ENCODE results near the gene PROSER3. TPM values are rescaled to one million over a fixed set of nuclear protein-coding genes. Genes with fewer than 3 reads are reported as not detected.

PROSER3 gene
- total and polyA plus RNA-seq, 2 experiments from 2014 or later: 12.2 to 26.5 TPM

DNA sequence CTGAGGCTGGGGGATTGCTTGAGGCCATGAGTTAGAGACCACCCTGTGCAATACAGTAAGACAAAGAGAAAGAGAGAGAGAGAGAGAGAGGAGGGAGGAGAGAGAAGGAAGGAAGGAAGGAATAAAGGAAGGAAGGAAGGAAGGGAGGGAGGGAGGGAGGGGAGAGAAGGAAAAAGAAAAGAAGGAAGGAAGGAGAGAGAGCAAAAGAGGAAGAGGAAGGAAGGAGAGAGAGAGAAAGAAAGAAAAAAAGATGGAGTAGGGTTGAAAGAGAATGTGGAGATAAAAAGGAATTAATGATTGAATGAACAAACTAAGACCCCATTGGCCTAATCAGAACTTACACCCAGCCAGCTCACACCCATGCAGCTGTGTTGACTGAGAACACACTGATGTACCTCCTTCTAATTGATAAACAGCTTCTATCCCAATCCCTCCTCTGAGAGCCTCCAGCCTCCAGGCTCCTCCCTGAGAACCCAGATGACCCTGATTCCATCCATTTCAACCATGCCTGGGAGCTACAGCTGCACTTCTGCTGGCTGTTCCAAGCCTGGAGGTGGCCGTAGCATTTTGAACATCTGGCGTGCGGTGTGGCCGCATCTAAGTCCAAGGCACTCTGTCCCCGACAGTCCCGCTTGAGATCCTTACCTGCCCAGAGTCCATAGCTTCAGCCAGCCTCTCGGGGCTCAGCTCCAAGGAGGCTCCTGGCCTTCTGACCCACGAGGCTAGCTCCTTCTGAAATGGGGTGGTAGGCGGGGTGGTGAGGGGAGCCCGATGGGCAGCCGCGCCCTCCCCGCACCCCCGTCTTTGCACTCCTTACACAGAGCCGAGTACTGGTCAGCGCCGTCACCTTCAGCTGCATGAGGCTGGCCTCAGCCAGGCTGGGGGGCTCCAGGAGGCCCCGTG lies 53.6 kb downstream of the PROSER3 start:
- no peaks in the 10 kb centered on the region for H3K9me3 ChIP-seq (ENCODE audit: low read depth)
- DNase-seq (ENCODE audit: low spot score): no peak
- H3K4me3 ChIP-seq: no peak overlapping the region
- no peaks in the 10 kb centered on the region for H3K79me2 ChIP-seq
- TF ChIP-seq EZH2phosphoT487 (IDR thresholded peaks at IDR 0.05; ENCODE audit: low read depth, severe bottlenecking, unreplicated experiment) (no peak), CTCF (IDR thresholded peaks at IDR 0.05; ENCODE audit: poor library complexity) (no peak), EZH2 (IDR thresholded peaks at IDR 0.05; ENCODE audit: borderline replicate concordance) (no peak)
- H3K4me1 ChIP-seq (ENCODE audit: insufficient read depth): no peaks in the 10 kb centered on the region
- H2AFZ ChIP-seq: no peak overlapping the region
- H3K4me2 ChIP-seq: no peak overlapping the region
- no peaks in the 10 kb centered on the region for H4K20me1 ChIP-seq (ENCODE audit: insufficient read depth, poor library complexity, severe bottlenecking)
- H3K27ac ChIP-seq: no peak overlapping the region
- H3K27me3 ChIP-seq: no peaks in the 10 kb centered on the region
- WGBS (ENCODE audit: low lambda C conversion rate, missing lambda C conversion rate): 77% methylated on average over 14 of the region's 18 CpGs
- H3K36me3 ChIP-seq (replicated peaks; ENCODE audit: insufficient read depth, low read depth): no peaks in the 10 kb centered on the region
- H3K9me2 ChIP-seq (replicated peaks; ENCODE audit: insufficient read depth): no peaks in the 10 kb centered on the region

- H3K4me1 ChIP-seq (ENCODE audit: insufficient read depth): no peaks in the 10 kb centered on the region
- 81% methylated on average over 26 of the region's 26 CpGs for WGBS (ENCODE audit: low lambda C conversion rate, missing lambda C conversion rate)
- H3K9me3 ChIP-seq (ENCODE audit: low read depth): no peaks in the 10 kb centered on the region
- H3K4me2 ChIP-seq: no peak within 1 kb of the TSS
- DNase-seq (ENCODE audit: low spot score): no peak
- H4K20me1 ChIP-seq (ENCODE audit: insufficient read depth, poor library complexity, severe bottlenecking): no peaks in the 10 kb centered on the region
- no peak within 1 kb of the TSS for H2AFZ ChIP-seq
- no peak within 1 kb of the TSS for H3K4me3 ChIP-seq
- no peaks in the 10 kb centered on the region for H3K27me3 ChIP-seq
- no peaks in the 10 kb centered on the region for H3K36me3 ChIP-seq (replicated peaks; ENCODE audit: insufficient read depth, low read depth)
- H3K9me2 ChIP-seq (replicated peaks; ENCODE audit: insufficient read depth): no peaks in the 10 kb centered on the region
- no peaks in the 10 kb centered on the region for H3K79me2 ChIP-seq
- TF ChIP-seq EZH2phosphoT487 (IDR thresholded peaks at IDR 0.05; ENCODE audit: low read depth, severe bottlenecking, unreplicated experiment) (no peak), CTCF (IDR thresholded peaks at IDR 0.05; ENCODE audit: poor library complexity) (no peak), EZH2 (IDR thresholded peaks at IDR 0.05; ENCODE audit: borderline replicate concordance) (no peak)
- H3K27ac ChIP-seq: no peak within 1 kb of the TSS
These were observed 54.5 kb downstream of the PROSER3 start, which contains the start of gene PRODH2 for GRCh38 chr19:35812220-35813042. Gene PRODH2 (minus strand): TSS chr19:35812845. CDS start chr19:35812805, 40 bp downstream.

- TF ChIP-seq EZH2 (IDR thresholded peaks at IDR 0.05; ENCODE audit: borderline replicate concordance) (no peak), CTCF (IDR thresholded peaks at IDR 0.05; ENCODE audit: poor library complexity) (no peak), EZH2phosphoT487 (IDR thresholded peaks at IDR 0.05; ENCODE audit: low read depth, severe bottlenecking, unreplicated experiment) (no peak)
- Histone ChIP-seq H3K4me2 (no peak overlapping the region), H3K4me1 (ENCODE audit: insufficient read depth) (no peaks in the 10 kb centered on the region), H3K79me2 (no peaks in the 10 kb centered on the region), H3K36me3 (replicated peaks; ENCODE audit: insufficient read depth, low read depth) (no peaks in the 10 kb centered on the region), H3K27ac (no peak overlapping the region), H3K9me3 (ENCODE audit: low read depth) (no peaks in the 10 kb centered on the region), H4K20me1 (ENCODE audit: insufficient read depth, poor library complexity, severe bottlenecking) (no peaks in the 10 kb centered on the region), H2AFZ (no peak overlapping the region), H3K9me2 (replicated peaks; ENCODE audit: insufficient read depth) (no peaks in the 10 kb centered on the region), H3K4me3 (no peak overlapping the region), H3K27me3 (no peaks in the 10 kb centered on the region)
- 83% methylated on average over 11 of the region's 11 CpGs for WGBS (ENCODE audit: low lambda C conversion rate, missing lambda C conversion rate)
- no peak for DNase-seq (ENCODE audit: low spot score)
These were observed 55.3 kb downstream of the PROSER3 start for GRCh38 chr19:35813043-35813890.
